ENCODE data around the gene NASP.
A peak's percentile ranks its signal among the peaks of the same experiment; 100 is the strongest.

NASP gene

GRCh38 chr1:45583666-45584350 is at the start of gene NASP:
Gene NASP (plus strand): TSS chr1:45584041. CDS start chr1:45584147, 106 bp downstream.
- DNase-seq (ENCODE audit: low read depth): peak; percentile 74

- peak; percentile 26 for DNase-seq (ENCODE audit: low read depth)
Observed at GRCh38 chr1:45535988-45536766, 47.7 kb upstream of the NASP start.

DNA sequence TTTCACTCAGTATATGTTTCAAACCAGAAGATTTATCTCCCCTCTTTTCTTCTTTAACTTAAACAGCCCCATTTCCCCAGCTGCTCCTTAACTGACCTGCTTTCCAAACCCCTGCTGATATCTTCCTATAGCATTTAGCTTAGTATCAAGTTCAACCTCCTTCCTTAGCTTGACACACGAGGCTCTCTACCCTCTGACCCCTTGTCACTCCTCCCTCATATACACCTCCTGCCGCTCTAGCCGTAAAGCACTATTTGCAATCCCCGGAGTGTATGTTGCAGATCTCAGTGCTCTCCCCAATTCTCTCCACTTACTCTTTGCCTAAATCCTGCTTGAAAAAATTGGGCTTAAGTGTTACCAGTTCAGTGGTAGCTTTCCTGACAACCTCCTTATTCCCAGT is 47.0 kb upstream of the NASP start:
- DNase-seq (ENCODE audit: low read depth): no peak

DNA sequence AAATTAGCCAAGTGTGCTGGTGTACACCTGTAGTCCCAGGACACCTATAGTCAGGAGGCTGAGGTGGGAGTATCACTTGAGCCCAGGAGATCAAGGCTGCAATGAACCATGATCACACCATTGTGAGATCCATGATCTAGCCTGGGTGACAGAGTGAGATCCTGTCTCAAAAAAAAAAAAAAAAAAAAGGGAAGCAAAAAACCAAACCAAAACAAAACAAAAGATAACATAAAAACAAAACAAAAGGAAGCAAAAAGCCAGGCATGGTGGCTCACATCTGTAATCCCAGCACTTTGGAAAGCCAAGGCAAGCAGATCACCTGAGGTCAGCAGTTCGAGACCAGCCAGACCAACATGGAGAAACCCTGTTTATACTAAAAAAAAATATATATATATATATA is 42.6 kb upstream of the NASP start:
- DNase-seq (ENCODE audit: low read depth): no peak

GRCh38 chr1:45542591-45542990 is 41.2 kb upstream of the NASP start:
- peak; percentile 65 for DNase-seq (ENCODE audit: low read depth)

GRCh38 chr1:45543581-45544417 is 40.0 kb upstream of the NASP start:
- peak; percentile 54 for DNase-seq (ENCODE audit: low read depth)

- no peak for DNase-seq (ENCODE audit: low read depth)
Observed at GRCh38 chr1:45544530-45544929, 39.3 kb upstream of the NASP start.

DNA sequence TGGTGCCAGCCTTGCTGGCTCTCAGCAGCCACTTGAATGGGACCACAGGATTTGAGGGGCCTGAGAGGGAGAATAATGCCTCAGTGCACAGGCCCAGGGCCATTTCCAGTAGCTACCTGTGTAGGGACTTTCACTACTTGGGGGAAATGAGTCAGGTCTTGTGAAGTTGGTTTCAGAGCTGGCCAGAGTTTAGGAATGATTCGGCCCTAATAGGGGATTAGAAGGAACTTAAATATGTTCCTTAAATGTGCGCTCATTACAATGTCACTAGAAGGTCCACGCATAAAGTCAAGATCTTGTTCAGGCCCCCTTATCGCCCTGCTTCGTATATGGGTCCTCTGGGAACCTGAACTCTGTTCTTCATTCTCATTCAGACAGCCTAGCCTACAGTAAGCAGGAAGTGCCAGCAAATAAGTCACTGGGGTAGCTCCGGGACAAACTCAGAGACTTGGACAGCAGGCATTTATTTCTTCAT is 38.8 kb upstream of the NASP start:
- DNase-seq (ENCODE audit: low read depth): no peak

- no peak for DNase-seq (ENCODE audit: low read depth)
Observed at GRCh38 chr1:45545553-45546310, 38.1 kb upstream of the NASP start.

DNA sequence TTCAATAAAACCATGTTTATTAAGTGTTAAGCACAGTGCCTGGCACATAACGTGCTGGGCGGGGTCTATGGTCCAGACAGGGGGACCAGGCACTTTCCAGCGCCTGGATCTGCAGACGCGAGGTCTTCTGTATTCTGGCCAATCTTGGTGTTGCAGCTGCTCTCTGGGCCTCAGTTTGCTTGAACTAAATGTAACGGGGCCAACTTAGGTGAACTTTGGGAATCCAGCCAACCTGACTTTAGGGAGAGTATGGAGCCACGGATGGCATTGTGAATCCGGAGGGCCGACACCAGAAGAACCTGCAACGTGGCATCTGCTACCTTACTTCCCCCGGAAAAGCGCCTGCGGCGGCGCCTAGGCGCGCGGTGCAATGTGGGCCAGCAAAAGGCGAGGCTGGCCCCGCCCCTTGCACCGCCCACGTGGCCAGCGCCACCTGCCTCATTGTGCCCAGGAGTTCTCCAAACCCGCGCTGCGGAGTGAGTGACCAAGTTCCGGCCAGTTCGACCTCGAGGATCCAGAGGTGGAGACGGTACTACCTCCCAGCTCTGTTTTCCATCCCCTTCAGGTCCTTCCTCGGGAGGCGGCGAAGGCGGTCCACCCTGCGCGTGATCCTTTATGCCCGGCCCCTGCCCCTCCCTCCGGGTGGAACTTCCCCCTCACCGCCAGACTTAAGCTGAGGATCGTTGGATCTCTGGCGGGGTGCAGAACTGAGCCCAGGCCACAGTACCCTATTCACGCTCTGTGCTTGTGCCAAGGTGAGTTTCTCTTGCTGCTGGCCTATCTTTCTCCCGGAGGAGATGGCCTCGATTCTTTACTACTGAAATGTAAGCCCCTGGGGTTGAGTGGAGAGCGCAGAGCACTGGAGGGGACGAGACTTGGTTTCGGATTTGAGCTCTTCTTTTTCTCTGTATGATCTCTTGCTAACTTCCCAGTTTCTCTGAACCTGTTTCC is 33.2 kb upstream of the NASP start, which contains the start of gene AKR1A1:
TSS of gene AKR1A1 (plus strand) at position 426 of the 951 bp plus-strand sequence. CDS start 10,969 bp downstream, outside the sequence.
- peak; percentile 78 for DNase-seq (ENCODE audit: low read depth)

DNA sequence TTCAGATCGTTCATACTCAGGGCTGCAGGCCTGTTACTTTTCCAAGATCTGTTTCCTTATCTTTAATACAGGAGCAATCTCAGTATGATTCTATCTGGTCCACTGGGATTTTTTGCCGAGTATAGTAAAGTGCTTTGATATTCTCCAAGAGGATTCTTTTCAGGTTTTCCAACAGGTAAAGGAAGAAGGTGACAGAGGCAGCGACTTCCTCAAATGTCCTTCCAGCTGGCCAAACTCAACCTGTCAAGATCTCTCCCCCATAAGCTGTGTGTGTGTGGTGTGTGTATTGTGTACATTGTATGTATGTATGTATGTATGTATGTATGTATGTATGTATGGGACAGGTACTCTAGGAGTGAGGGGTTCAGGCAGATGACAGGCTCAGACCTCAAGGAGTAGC is 32.2 kb upstream of the NASP start:
- DNase-seq (ENCODE audit: low read depth): no peak

GRCh38 chr1:45552331-45552730 is 31.5 kb upstream of the NASP start:
- DNase-seq (ENCODE audit: low read depth): no peak

DNA sequence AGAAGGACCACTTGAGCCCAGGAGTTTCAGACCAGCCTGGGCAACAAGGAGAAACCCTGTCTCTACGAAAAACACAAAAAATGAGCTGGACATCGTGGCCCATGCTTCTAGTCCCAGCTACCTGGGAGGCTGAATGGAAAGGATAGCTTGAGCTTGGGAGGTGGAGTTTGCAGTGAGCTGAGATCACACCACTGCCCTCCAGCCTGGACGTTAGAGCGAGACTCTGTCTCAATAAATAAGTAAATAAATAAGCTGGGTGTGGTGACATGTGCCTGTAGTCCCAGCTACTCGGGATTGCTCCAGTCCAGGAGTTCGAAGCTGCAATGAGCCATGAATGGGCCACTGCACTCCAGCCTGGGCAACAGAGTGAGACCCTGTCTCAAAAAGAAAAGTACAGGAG is 29.6 kb upstream of the NASP start:
- DNase-seq (ENCODE audit: low read depth): no peak

DNA sequence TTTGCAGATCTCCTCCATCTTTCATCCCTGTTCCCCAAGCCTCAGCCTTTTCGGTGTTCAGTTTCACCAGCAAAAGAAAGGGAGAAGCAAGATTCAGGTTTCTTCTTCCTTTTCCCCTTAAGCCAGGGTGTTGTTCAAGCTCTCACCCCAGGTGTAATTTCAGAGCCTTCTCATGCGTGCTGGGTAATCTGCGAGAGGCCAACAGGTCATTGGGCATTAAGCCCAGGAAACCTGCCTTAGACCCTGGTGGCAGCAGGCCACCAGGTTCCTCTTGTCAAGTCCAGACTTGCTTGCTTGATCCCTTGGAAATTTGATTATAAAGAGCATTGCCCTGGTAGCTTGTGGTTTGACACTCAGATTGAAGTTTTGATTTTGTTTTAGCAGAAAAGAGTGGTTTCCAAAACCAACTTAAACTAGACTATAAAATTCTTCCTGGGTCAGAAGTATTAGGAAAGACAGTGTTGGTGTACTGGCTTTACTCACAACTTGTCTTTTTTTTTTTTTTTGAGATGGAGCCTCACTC is 26.4 kb upstream of the NASP start:
- no peak for DNase-seq (ENCODE audit: low read depth)

- no peak for DNase-seq (ENCODE audit: low read depth)
Observed at GRCh38 chr1:45563843-45564242, 20.0 kb upstream of the NASP start.

DNA sequence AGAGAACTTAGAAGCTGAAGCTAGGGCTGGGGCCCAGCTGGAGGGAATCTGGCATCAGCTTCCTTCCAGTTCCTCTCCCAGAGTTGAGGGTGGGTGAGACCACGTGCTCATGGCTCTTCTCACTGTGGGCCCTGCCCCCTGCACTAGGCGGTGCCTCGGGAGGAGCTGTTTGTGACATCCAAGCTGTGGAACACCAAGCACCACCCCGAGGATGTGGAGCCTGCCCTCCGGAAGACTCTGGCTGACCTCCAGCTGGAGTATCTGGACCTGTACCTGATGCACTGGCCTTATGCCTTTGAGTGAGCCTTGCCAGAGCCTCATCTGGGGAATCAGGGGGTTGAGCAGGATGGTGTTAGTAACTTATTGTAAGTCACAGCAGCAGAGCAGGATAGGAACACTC is 17.1 kb upstream of the NASP start:
- DNase-seq (ENCODE audit: low read depth): peak; percentile 36

DNA sequence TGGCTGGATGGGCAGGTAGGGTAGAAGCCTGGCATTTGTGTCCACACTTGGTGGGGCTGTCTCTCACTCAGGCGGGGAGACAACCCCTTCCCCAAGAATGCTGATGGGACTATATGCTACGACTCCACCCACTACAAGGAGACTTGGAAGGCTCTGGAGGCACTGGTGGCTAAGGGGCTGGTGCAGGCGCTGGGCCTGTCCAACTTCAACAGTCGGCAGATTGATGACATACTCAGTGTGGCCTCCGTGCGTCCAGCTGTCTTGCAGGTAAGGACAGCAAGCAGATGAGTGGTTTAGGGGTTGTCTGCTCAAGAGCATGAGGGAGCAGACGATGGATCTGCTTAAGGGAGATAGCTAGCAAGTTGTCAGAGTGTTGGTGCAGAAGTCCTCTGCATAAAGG is 15.9 kb upstream of the NASP start:
- no peak for DNase-seq (ENCODE audit: low read depth)

DNA sequence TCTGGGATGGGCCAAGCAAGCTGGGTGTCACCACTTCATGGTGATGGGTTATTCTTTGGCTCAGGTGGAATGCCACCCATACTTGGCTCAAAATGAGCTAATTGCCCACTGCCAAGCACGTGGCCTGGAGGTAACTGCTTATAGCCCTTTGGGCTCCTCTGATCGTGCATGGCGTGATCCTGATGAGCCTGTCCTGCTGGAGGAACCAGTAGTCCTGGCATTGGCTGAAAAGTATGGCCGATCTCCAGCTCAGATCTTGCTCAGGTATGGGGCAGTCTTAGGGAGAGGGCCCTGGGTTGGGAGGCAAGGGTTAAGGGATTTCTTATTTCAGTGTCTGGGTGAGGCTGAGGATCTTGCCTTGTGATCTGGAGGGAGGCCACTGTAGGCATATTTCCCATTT is 15.4 kb upstream of the NASP start:
- DNase-seq (ENCODE audit: low read depth): no peak

GRCh38 chr1:45569571-45569961 is 14.3 kb upstream of the NASP start:
- DNase-seq (ENCODE audit: low read depth): no peak

GRCh38 chr1:45569962-45570581 is 13.8 kb upstream of the NASP start:
- DNase-seq (ENCODE audit: low read depth): peak; percentile 69
